Vagina (tissue), 2 donors: Measurements from ENCODE around the gene NEK11.

Experiments used
- POLR2A ChIP-seq, 2 donors: fragments of 450-650 bp; IDR thresholded peaks; one replicate each; pipeline ENCODE4 v1.6.1; 2017; ENCODE audit warnings: antibody characterized with exemption in 2 of 2, mild to moderate bottlenecking in 2 of 2, moderate library complexity in 2 of 2
- TF ChIP-seq, protein P1 (sequence below), 3 experiments: fragments of 450-650 bp in 2 of 3; fragments of 200-600 bp in 1 of 3; sonication (generic) in 1 of 3; IDR thresholded peaks; one replicate each; pipeline ENCODE4 v1.5.1; 2017 to 2019; ENCODE audit warnings: antibody characterized with exemption in 3 of 3, mild to moderate bottlenecking in 2 of 3, moderate library complexity in 2 of 3

DNA sequence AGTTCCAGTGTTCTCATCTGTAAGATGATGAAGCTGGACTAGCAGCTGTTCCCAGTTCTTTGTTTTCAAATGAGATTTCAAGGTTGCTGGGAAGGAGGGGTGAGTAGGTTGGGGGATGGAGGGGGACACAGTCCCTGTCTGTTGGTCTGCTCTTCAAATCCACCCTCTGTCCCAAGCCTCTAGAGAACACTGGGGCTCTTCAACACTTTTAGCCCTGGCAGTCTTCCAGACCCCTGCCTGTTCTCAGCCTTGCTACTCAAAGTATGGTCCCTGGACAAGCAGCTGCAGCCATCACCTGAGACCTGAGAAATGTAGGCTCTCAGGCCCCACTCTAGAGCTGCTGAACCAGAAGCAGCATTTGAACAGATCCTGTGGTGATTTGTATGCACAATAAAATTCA is 41.3 kb downstream of the NEK11 start:
- TF ChIP-seq, protein P1, sequence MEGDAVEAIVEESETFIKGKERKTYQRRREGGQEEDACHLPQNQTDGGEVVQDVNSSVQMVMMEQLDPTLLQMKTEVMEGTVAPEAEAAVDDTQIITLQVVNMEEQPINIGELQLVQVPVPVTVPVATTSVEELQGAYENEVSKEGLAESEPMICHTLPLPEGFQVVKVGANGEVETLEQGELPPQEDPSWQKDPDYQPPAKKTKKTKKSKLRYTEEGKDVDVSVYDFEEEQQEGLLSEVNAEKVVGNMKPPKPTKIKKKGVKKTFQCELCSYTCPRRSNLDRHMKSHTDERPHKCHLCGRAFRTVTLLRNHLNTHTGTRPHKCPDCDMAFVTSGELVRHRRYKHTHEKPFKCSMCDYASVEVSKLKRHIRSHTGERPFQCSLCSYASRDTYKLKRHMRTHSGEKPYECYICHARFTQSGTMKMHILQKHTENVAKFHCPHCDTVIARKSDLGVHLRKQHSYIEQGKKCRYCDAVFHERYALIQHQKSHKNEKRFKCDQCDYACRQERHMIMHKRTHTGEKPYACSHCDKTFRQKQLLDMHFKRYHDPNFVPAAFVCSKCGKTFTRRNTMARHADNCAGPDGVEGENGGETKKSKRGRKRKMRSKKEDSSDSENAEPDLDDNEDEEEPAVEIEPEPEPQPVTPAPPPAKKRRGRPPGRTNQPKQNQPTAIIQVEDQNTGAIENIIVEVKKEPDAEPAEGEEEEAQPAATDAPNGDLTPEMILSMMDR (IDR thresholded peaks at IDR 0.05), result no peak
- no peak for TF ChIP-seq POLR2A (IDR thresholded peaks at IDR 0.05)
